MM.1S (cell line): ENCODE measurements around the gene ZNF768.

Experiments
- CTCF ChIP-seq: fragments of 300-600 bp; sonication (generic); IDR thresholded peaks from 2 replicates; pipeline ENCODE4 v1.5.1; 2016; ENCODE audit warnings: antibody characterized with exemption, low read length, mixed read lengths
- EZH2 ChIP-seq: fragments of 300-600 bp; sonication (generic); optimal IDR thresholded peaks from 2 replicates; pipeline ENCODE3; 2017; ENCODE audit warnings: low read depth, mild to moderate bottlenecking, antibody characterized with exemption, low read length, mixed read lengths
- EZH2phosphoT487 ChIP-seq: fragments of 300-600 bp; sonication (generic); IDR thresholded peaks from 2 replicates; pipeline ENCODE4 v1.6.1; 2018; ENCODE audit warnings: antibody characterized with exemption, low read length

- no peak; the same call in 1 of the 2 replicates for TF ChIP-seq CTCF
- no peak for TF ChIP-seq EZH2
- no peak for TF ChIP-seq EZH2phosphoT487
These were observed 9.4 kb upstream of the ZNF768 start for GRCh38 chr16:30535777-30536190.
